Ovary (tissue), 9 donors: ENCODE data around the gene PPP2R5C. TPM values are rescaled to one million over a fixed set of nuclear protein-coding genes. Genes with fewer than 3 reads are reported as not detected.

ENCODE experiments used
- DNase-seq, 5 donors: peaks; one replicate each; pipeline ENCODE4 v3.0.0-alpha.2; 2019 to 2020
- H3K27ac ChIP-seq, 2 donors: fragments of 200-600 bp; one replicate each; pipeline versions ENCODE4 v1.5.1 to v1.8.0; 2019 to 2022
- H3K27me3 ChIP-seq: fragments of 200-600 bp; one replicate; pipeline ENCODE4 v1.8.0; 2022
- H3K36me3 ChIP-seq: fragments of 200-600 bp; sonication (generic); one replicate; pipeline ENCODE4 v1.5.1; 2019
- H3K4me1 ChIP-seq: one replicate; pipeline ENCODE4 v1.8.1; 2013; ENCODE audit warnings: mild to moderate bottlenecking, moderate library complexity; ENCODE audit not compliant: insufficient read depth
- H3K4me3 ChIP-seq: fragments of 200-600 bp; sonication (generic); one replicate; pipeline ENCODE4 v1.5.1; 2017
- H3K9me3 ChIP-seq, 2 donors: fragments of 200-600 bp in 1 of 2; sonication (generic) in 1 of 2; one replicate each; pipeline versions ENCODE4 v1.5.1 to v1.8.1; 2013 to 2019; ENCODE audit warnings: mild to moderate bottlenecking in 1 of 2, moderate library complexity in 1 of 2
- EP300 ChIP-seq: sonication (generic); formaldehyde crosslinking; IDR thresholded peaks from one replicate; pipeline ENCODE4 v1.6.1; 2017; ENCODE audit warnings: antibody characterized with exemption
- POLR2A ChIP-seq: fragments of 450-650 bp; IDR thresholded peaks from one replicate; pipeline ENCODE4 v1.6.1; 2017; ENCODE audit warnings: antibody characterized with exemption, mild to moderate bottlenecking, moderate library complexity
- WGBS, 3 donors: extraction: QIAGEN DNeasy Blood & Tissue Kit in 1 of 3; methylation state at CpG; one replicate each; pipeline versions ENCODE4 v1.1.5 to v1.1.7; 2013 to 2017; 5-methylcytosine and 5-hydroxymethylcytosine counted together
- intact Hi-C, 4 donors: fragments of 100-400 bp; cut with DNase I; formaldehyde crosslinking; loops; one replicate each; pipeline versions ENCODE4 v1.11.0 to v1.15.1; 2022 to 2023
- polyA plus RNA-seq, 2 donors: library from polyadenylated mRNA; stranded (reverse); fragments of 200-250 nt in 1 of 2; fragments of 350-450 nt in 1 of 2; fragmentation: Illumina TruSeq in 1 of 2; extraction: RNeasy Lipid Tissue Mini Kit (QIAGEN cat#74804) in 1 of 2; gene quantifications; one replicate each; pipeline ENCODE4 v1.2.3, GENCODE V29; 2013 to 2014
- total RNA-seq, 7 donors: library from RNA; depleted of rRNA in 2 of 7; stranded (reverse); fragments of >200 nt in 2 of 7; fragmentation: NEBNext Ultra II Directional in 3 of 7; extraction: Animal tissue kit (Norgen Biotek cat#: 25700) in 3 of 7; gene quantifications; one replicate each; pipeline versions ENCODE4 v1.1.0 to v1.2.4, GENCODE V29; 2016 to 2023
- TF ChIP-seq, protein P1 (sequence below), 3 donors: fragments of 450-650 bp in 2 of 3; fragments of 200-600 bp in 1 of 3; IDR thresholded peaks; one replicate each; pipeline versions ENCODE4 v1.5.1 to v1.8.0; 2016 to 2022; ENCODE audit warnings: antibody characterized with exemption in 3 of 3, mild to moderate bottlenecking in 1 of 3
- donor health status: DM: no; HTN: no; CAD: no; lungs with moderate emphysema.
- donor health status: DM: no; HTN: no; CAD: no.
- donor health status: Bipolar disorder and iron deficiency.
- donor health status: DM: yes; HTN: yes; CAD: no.
- donor health status: DM: no; HTN: no; CAD: no.
- donor health status: DM: yes; HTN: yes; CAD: no.

The PPP2R5C gene
- total and polyA plus RNA-seq, 9 donors, result 52.8 to 136 (median 96.6) TPM

DNA sequence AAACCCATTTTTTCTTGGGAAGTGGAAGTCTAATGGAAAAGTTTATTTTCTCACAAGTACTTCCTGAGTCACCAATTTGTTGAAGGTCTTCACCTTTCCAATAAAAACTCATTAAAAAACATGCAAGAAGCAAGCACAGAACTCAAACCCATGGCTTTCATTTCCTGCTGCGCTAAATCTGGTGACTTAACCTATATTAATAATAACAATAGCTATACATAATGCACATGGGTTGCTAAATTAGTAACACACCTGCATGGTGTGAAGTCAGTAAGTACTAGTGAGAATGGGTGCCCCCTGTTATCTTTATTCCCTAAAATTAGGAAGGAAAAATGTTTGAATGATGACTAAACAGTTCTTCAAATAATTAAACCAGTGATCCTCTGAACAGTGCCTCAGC, 52.3 kb downstream of the PPP2R5C start:
- DNase-seq, result no peak
- intact Hi-C loops, result no loop called here
- 90 to 97% (median 92%) methylated on average over 1 of the region's 1 CpG for WGBS, 3 donors
- TF ChIP-seq, protein P1, sequence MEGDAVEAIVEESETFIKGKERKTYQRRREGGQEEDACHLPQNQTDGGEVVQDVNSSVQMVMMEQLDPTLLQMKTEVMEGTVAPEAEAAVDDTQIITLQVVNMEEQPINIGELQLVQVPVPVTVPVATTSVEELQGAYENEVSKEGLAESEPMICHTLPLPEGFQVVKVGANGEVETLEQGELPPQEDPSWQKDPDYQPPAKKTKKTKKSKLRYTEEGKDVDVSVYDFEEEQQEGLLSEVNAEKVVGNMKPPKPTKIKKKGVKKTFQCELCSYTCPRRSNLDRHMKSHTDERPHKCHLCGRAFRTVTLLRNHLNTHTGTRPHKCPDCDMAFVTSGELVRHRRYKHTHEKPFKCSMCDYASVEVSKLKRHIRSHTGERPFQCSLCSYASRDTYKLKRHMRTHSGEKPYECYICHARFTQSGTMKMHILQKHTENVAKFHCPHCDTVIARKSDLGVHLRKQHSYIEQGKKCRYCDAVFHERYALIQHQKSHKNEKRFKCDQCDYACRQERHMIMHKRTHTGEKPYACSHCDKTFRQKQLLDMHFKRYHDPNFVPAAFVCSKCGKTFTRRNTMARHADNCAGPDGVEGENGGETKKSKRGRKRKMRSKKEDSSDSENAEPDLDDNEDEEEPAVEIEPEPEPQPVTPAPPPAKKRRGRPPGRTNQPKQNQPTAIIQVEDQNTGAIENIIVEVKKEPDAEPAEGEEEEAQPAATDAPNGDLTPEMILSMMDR (IDR thresholded peaks at IDR 0.05), result no peak
- TF ChIP-seq POLR2A (no peak), EP300 (no peak)
- no peaks in the 10 kb centered on the region for H3K27me3 ChIP-seq
- no peak overlapping the region for H3K4me3 ChIP-seq
- H3K36me3 ChIP-seq, result no peaks in the 10 kb centered on the region
- H3K4me1 ChIP-seq, result peaks cover 17% of the 10 kb centered on the region
- no peak overlapping the region for H3K27ac ChIP-seq
- no peaks in the 10 kb centered on the region for H3K9me3 ChIP-seq

DNA sequence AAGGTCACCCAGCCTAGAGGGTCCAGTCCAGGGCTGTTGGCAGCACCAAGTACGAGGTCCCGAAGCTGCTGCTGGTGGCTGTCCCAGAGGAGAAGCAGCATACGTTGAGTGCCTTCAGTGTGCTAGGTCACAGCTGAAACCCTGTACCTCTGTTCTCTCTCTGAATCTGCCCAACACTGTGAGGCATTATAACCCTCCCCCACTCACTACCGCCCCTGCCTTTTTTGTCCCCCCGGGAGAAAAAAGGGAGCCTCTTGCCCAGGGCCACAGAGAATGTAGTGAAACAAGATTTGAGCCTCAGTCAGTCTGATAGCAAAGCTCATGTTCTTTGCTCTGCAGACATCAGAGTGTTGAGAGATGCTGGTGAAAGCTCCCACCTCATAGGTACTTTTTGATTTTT, 53.4 kb downstream of the PPP2R5C start:
- intact Hi-C loops, result no loop called here
- no peaks in the 10 kb centered on the region for H3K36me3 ChIP-seq
- no peaks in the 10 kb centered on the region for H3K27me3 ChIP-seq
- H3K4me1 ChIP-seq, result peaks cover 17% of the 10 kb centered on the region
- no peaks in the 10 kb centered on the region for H3K9me3 ChIP-seq
- no peak for DNase-seq
- 84 to 90% (median 84%) methylated on average over 5 of the region's 5 CpGs for WGBS, 3 donors
- H3K27ac ChIP-seq, result no peak overlapping the region
- no peak overlapping the region for H3K4me3 ChIP-seq
- TF ChIP-seq, protein P1 (IDR thresholded peaks at IDR 0.05), result no peak
- TF ChIP-seq EP300, result no peak
- TF ChIP-seq POLR2A, result no peak

DNA sequence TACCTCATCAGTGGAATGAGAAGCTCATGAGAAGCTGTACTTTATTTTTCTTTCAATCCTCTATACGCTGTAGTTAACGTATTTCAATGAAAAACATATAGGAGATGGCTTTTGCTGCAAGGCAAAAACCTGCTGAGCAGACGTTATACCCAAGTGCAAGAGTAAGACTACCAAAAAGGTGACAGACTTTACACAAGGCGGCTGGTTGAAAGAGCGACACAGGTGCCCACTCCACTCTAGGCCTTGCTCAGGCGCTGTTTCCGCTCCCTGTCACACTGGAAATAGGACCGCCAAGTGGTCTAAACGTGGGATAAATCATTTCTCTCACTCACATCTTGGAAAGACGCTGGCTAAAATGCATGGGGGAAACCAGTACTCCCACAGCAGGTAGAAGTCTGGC, 54.5 kb downstream of the PPP2R5C start:
- Histone ChIP-seq H3K9me3 (no peaks in the 10 kb centered on the region), H3K4me3 (no peak overlapping the region), H3K4me1 (peaks cover 16% of the 10 kb centered on the region), H3K27me3 (no peaks in the 10 kb centered on the region), H3K36me3 (no peaks in the 10 kb centered on the region), H3K27ac (no peak overlapping the region)
- TF ChIP-seq EP300, result no peak
- TF ChIP-seq, protein P1 (IDR thresholded peaks at IDR 0.05), result no peak
- 84 to 88% (median 87%) methylated on average over 10 of the region's 10 CpGs for WGBS, 3 donors
- intact Hi-C loops, result no loop called here
- DNase-seq, result no peak

DNA sequence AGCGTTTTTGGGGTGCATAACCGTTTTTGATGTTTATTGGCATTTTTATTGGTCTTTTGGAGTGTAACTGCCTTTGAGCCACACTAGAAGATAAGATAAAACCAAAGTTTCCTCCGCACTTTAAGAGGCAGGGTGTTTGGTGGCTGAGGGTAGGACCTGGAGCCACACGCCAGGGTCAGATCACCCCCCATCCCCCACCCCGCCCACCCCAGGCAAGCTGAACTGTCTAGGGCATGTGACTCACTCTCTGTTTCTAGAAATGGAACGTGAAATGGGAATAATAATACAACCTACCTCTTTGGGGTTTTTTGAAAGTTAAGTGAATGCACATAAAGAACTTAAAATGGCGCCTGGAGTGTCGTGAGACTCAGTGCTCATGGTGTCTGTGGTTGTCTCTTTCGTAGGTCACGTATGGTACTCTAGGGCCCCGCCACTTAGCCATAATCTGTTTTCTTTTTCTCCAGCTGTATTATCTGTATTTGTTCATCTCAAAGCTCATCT, 56.0 kb downstream of the PPP2R5C start:
- no peak for TF ChIP-seq POLR2A
- WGBS, 3 donors, result 68 to 77% (median 72%) methylated on average over 11 of the region's 11 CpGs
- intact Hi-C loops, result no loop called here
- no peak overlapping the region for H3K27ac ChIP-seq
- H3K4me3 ChIP-seq, result no peak overlapping the region
- no peaks in the 10 kb centered on the region for H3K36me3 ChIP-seq
- no peaks in the 10 kb centered on the region for H3K27me3 ChIP-seq
- H3K4me1 ChIP-seq, result peaks cover 10% of the 10 kb centered on the region
- H3K9me3 ChIP-seq, result no peaks in the 10 kb centered on the region
- no peak for DNase-seq

DNA sequence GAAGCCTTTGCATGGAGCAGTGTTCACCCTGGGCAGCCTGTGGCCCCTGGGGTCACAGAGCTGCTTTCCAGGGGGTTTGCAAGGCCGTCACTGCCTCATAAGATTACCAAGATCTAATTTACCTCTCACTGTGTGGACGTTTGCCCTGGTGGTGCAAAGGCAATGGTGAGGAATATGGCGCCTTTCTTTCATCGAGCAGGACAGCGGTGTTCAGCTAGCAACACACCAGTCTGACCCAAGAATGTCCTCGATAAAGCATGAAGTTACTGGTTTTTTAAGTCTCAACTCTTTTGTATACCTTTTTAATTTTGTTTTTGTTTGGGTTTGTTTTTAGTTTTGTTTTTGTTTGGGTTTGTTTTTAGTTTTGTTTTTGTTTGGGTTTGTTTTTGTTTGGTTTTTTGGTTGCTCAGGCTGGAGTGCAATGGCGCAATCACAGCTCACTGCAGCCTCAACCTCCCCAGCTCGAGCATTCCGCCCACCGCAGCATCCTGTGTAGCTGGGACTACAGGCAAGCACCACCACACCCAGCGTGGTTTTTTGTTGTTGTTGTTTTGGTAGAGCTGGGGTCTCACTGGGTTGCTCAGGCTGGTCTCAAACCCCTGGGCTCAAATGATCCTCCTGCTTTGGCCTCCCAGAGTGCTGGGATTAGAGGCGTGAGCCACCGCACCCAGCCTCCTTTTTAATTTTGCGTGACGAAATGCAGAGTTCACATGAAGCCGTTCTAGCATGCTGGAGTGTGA, 57.9 kb downstream of the PPP2R5C start:
- Histone ChIP-seq H3K9me3 (no peaks in the 10 kb centered on the region), H3K27me3 (no peaks in the 10 kb centered on the region), H3K27ac (no peak overlapping the region), H3K36me3 (no peaks in the 10 kb centered on the region), H3K4me1 (peaks cover 11% of the 10 kb centered on the region), H3K4me3 (no peak overlapping the region)
- DNase-seq, result no peak
- intact Hi-C loops, result no loop called here
- WGBS, 3 donors, result 91 to 94% (median 93%) methylated on average over 16 of the region's 16 CpGs
- TF ChIP-seq POLR2A (no peak), EP300 (no peak)
- TF ChIP-seq, protein P1 (IDR thresholded peaks at IDR 0.05), result no peak
